Spleen (tissue), 11 donors: ENCODE measurements around the gene PPP1CA. TPM values are rescaled to one million over a fixed set of nuclear protein-coding genes. Genes with fewer than 3 reads are reported as not detected.
A peak's percentile ranks its signal among the peaks of the same experiment; 100 is the strongest.

Source experiments
- DNase-seq: peaks from one replicate; pipeline ENCODE4 v3.0.0-alpha.2; 2020
- H3K27ac ChIP-seq, 8 donors: fragments of 200-600 bp; sonication (generic) in 7 of 8; 1 replicate in 4 of 8; 2 replicates in 4 of 8; pipeline versions ENCODE4 v1.5.0 to v1.8.0; 2016 to 2021; ENCODE audit warnings: inconsistent platforms in 4 of 8, mild to moderate bottlenecking in 4 of 8, moderate library complexity in 1 of 8
- H3K27me3 ChIP-seq, 7 donors: fragments of 200-600 bp; sonication (generic) in 6 of 7; replicated peaks in 1 of 7; 1 replicate in 4 of 7; 2 replicates in 3 of 7; pipeline versions ENCODE4 v1.5.0 to v1.8.0; 2016 to 2021; ENCODE audit warnings: inconsistent platforms in 3 of 7, mild to moderate bottlenecking in 1 of 7
- H3K36me3 ChIP-seq, 6 donors: fragments of 200-600 bp; sonication (generic) in 5 of 6; 1 replicate in 4 of 6; 2 replicates in 2 of 6; pipeline versions ENCODE4 v1.5.0 to v1.8.0; 2016 to 2021; ENCODE audit warnings: inconsistent platforms in 2 of 6
- H3K4me1 ChIP-seq, 6 donors: fragments of 200-600 bp; sonication (generic) in 5 of 6; 1 replicate in 3 of 6; 2 replicates in 3 of 6; pipeline versions ENCODE4 v1.5.0 to v1.8.0; 2016 to 2021; ENCODE audit warnings: inconsistent platforms in 3 of 6
- H3K4me3 ChIP-seq, 8 donors: fragments of 200-600 bp; sonication (generic) in 7 of 8; 1 replicate in 4 of 8; 2 replicates in 4 of 8; pipeline versions ENCODE4 v1.5.0 to v1.8.0; 2016 to 2021; ENCODE audit warnings: inconsistent platforms in 4 of 8, mild to moderate bottlenecking in 4 of 8, moderate library complexity in 2 of 8
- H3K9me3 ChIP-seq, 8 donors: fragments of 200-600 bp; sonication (generic) in 7 of 8; 1 replicate in 4 of 8; 2 replicates in 4 of 8; pipeline versions ENCODE4 v1.5.0 to v1.8.0; 2016 to 2021; ENCODE audit warnings: inconsistent platforms in 4 of 8
- CTCF ChIP-seq, 11 experiments: fragments of 200-600 bp in 7 of 11; fragments of 450-650 bp in 4 of 11; sonication (generic) in 4 of 11; IDR thresholded peaks in 8 of 11; conservative IDR thresholded peaks in 3 of 11; 1 replicate in 7 of 11; 2 replicates in 4 of 11; pipeline versions ENCODE4 v1.4.0 to v1.8.0; 2016 to 2021; ENCODE audit warnings: antibody characterized with exemption in 11 of 11, inconsistent platforms in 4 of 11, mild to moderate bottlenecking in 1 of 11
- POLR2A ChIP-seq, 3 donors: fragments of 450-650 bp; IDR thresholded peaks; one replicate each; pipeline ENCODE4 v1.5.1; 2017; ENCODE audit warnings: antibody characterized with exemption in 3 of 3, mild to moderate bottlenecking in 1 of 3
- POLR2AphosphoS5 ChIP-seq, 3 donors: sonication (generic); formaldehyde crosslinking; IDR thresholded peaks; one replicate each; pipeline ENCODE4 v1.5.1; 2017; ENCODE audit warnings: antibody characterized with exemption in 3 of 3
- WGBS, 5 donors: extraction: QIAGEN DNeasy Blood & Tissue Kit in 3 of 5; methylation state at CpG; one replicate each; pipeline versions ENCODE4 v1.1.5 to v1.1.7; 2013 to 2018; 5-methylcytosine and 5-hydroxymethylcytosine counted together
- intact Hi-C: fragments of 100-400 bp; cut with DNase I; formaldehyde crosslinking; loops from one replicate; pipeline ENCODE4 v1.15.0; 2023; ENCODE audit warnings: low total_unique reads
- polyA plus RNA-seq, 3 donors: library from polyadenylated mRNA; stranded (reverse); fragments of 200-250 nt; gene quantifications; one replicate each; pipeline ENCODE4 v1.2.1, GENCODE V29; 2013
- total RNA-seq, 7 donors: library from RNA; depleted of rRNA in 3 of 7; stranded (reverse); fragments of >200 nt in 3 of 7; fragmentation: NEBNext Ultra II Directional in 4 of 7; extraction: Animal tissue kit (Norgen Biotek cat#: 25700) in 4 of 7; gene quantifications; one replicate each; pipeline versions ENCODE4 v1.1.0 to v1.2.1, GENCODE V29; 2016 to 2021
- donor health status: healthy with polysubstance abuse.
- donor health status: DM: no; HTN: no; CAD: no; lungs with moderate emphysema.
- donor health status: DM: no; HTN: no; CAD: no.
- donor health status: Bipolar disorder and iron deficiency.
- donor health status: healthy.
- donor health status: DM: no; HTN: no; CAD: no.
- donor health status: DM: yes; HTN: yes; CAD: no.

PPP1CA gene
- total and polyA plus RNA-seq, 10 donors: 147 to 207 (median 158) TPM

DNA sequence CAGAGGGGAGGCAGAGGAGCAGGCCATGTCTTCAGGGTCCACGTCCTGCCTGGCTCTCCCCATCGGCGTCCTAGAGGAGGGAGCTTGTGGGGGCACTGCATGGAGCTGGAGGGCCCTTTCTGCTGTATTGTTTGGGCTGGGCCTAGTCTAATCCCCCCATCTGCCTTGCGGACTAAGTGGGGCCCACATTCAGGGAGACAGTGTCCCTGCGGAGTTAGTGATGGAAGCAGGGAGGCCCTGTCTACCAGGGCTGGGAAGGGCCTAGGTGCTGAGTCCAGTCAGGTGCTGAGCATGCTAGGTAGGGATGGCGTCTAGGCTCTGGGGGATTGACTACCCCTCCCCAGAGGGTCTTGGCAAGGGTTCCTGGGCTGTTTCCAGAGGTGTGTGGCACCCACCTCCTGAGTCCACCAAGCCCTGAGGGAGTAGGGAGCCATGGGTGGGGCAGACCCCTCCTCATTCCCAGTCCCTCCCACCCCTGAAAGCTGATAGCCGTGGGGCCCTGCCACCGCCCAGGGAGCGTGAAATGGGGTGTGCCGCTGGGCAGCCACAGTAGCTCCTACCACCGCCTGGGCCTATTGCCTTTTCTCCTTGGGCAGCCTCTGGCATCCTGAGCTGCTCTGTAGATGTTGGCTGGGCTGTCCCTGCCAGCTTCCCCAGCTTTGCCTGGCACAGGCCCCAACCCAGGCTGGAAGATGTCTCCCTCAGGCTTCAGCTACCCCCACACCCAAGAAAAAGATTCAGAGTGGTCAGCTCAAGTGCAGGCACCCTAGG, 46.5 kb downstream of the PPP1CA start:
- intact Hi-C loops: no loop called here
- peak; percentile 78 for DNase-seq
- H3K4me3 ChIP-seq: no peak overlapping the region

DNA sequence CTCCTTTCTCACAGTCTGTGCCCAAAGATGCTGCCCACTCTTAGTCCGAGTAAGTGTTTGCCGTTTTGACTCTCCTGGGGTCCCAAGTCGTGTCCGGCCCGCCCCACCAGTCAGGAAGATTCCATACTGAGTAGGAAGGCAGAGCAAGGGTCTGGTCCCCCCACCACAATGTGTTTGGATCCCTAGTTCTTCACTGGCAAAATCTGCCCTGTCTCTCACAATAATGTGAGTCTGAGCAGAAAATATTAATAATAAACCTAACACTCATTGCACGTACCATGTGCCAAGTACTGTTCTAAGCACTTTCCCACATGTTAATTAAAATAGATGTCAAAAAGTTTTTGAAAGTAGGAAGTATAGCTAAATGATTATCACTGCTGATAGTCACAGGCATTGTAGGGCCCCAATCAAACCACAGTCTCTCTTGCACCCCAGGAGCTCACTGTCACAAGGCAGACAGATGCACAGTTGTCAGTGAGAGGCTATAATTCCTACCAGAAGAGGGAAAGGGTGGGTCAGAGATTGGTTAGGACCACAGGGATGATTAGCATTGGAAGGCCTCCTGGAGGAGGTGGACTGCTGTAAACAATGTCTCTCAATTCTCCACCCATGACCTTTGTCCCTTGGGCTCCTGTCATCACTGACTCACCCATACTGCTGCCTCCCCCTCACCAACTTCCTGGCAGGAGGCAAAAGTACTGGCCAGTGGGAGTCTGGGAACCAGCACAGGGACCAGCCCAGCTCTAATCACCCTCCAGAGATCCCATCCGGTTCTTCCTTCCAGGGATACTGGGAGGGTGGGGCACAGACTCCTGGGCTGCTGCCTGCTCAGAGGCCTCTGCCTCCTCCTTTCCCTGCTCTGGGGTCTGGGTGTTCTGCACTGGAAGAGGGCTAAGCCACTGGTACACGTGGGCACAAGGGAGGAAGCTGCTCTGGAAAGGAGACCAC, 47.3 kb downstream of the PPP1CA start:
- DNase-seq: peak; percentile 77
- Histone ChIP-seq H3K9me3 (no peaks in the 10 kb centered on the region), H3K27ac (peak overlapping the region; percentile 90 to 100 (median 100)), H3K36me3 (peaks cover 0 to 11% (median 0%) of the 10 kb centered on the region in 6 donors), H3K27me3 (no peaks in the 10 kb centered on the region), H3K4me3 (peak overlapping the region in 7 of 8 donors; percentile 5 to 78 (median 65)), H3K4me1 (peaks cover 73 to 97% (median 87%) of the 10 kb centered on the region in 6 donors)
- no peak for TF ChIP-seq CTCF (IDR thresholded peaks at IDR 0.05 in 8 of 11, conservative IDR thresholded peaks at IDR 0.05 in 3 of 11)
- TF ChIP-seq POLR2AphosphoS5 (IDR thresholded peaks at IDR 0.05): peak; percentile 23 to 77 (median 60)
- intact Hi-C loops: no loop called here
- WGBS, 5 donors: 32 to 48% (median 44%) methylated on average over 8 of the region's 8 CpGs

More for the DNA sequence above, 46.5 kb downstream of the PPP1CA start:
- TF ChIP-seq POLR2AphosphoS5 (IDR thresholded peaks at IDR 0.05): peak in 1 of 3 donors; percentile 13
- no peak for TF ChIP-seq CTCF (IDR thresholded peaks at IDR 0.05 in 8 of 11, conservative IDR thresholded peaks at IDR 0.05 in 3 of 11)
- peaks cover 0 to 11% (median 0%) of the 10 kb centered on the region in 6 donors for H3K36me3 ChIP-seq
- H3K27me3 ChIP-seq: no peaks in the 10 kb centered on the region
- H3K4me1 ChIP-seq: peaks cover 65 to 91% (median 79%) of the 10 kb centered on the region in 6 donors
- no peaks in the 10 kb centered on the region for H3K9me3 ChIP-seq
- peak overlapping the region; percentile 90 to 100 (median 100) for H3K27ac ChIP-seq
- 81 to 91% (median 90%) methylated on average over 7 to 11 of the region's 11 CpGs for WGBS, 5 donors

DNA sequence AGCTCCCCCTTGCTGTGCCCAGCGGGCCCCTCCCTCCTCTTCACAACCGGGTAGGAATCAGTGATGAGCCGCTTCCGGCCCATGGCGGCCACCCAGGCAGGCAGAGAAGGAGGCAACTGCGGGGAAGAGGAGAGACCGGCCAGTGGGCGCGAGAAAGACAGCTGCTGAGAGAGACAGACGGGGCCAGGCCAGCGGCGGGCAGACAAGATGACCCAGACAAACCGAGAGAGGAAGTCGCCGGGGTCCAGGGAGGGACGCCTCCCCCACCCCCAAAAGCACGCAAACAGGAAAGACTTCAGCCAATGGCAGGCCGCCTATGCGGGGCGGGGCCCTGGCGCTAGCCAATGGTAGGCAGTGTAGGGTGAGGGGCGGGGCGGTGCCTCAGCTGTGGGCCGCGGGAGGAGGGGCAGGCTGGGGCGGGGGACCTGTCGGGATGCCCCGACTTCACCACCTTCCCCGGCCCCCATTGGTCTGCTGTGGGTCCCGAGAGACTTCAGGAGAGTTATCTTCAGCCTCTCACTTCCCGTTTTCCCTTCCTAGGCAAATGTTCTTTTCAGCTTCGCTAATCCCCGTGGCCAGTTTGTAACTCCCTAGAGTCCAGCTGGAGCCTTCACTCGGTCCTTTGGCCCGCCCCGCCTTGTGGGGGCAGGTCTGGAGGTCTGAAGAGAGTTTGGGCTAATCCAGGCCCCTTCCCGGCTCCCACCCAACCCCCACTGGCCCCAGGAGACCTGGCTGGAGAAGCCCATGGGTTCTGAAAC, 48.2 kb downstream of the PPP1CA start, which contains the start of gene POLD4:
POLD4 (minus strand) TSS at position 230 of the 758 bp plus-strand sequence; CDS start at position 83, 147 bp downstream.
- Histone ChIP-seq H3K27me3 (no peaks in the 10 kb centered on the region), H3K4me3 (peak within 1 kb of the TSS; percentile 33 to 78 (median 66)), H3K9me3 (no peaks in the 10 kb centered on the region), H3K4me1 (peaks cover 79 to 97% (median 93%) of the 10 kb centered on the region in 6 donors), H3K27ac (peak within 1 kb of the TSS; percentile 90 to 100 (median 100)), H3K36me3 (peaks cover 0 to 11% (median 0%) of the 10 kb centered on the region in 6 donors)
- TF ChIP-seq CTCF (IDR thresholded peaks at IDR 0.05 in 8 of 11, conservative IDR thresholded peaks at IDR 0.05 in 3 of 11) (peak in 4 of 11 experiments; percentile 4 to 45 (median 18)), POLR2A (IDR thresholded peaks at IDR 0.05) (peak in 2 of 3 donors; percentile 51 to 76), POLR2AphosphoS5 (IDR thresholded peaks at IDR 0.05) (peak; percentile 97 to 98 (median 97))
- intact Hi-C loops: no loop called here
- WGBS, 5 donors: 0 to 1% (median 1%) methylated on average over 24 to 37 of the region's 37 CpGs
- DNase-seq: peak; percentile 99
